Endothelial cell of umbilical vein (primary cell): ENCODE data around the gene CHP1. TPM values are rescaled to one million over a fixed set of nuclear protein-coding genes. Genes with fewer than 3 reads are reported as not detected.

ENCODE experiments used
- BruUV-seq: library from RNA; stranded (reverse); fragments of 400-500 nt; replicated peaks from 2 replicates; lab custom pipeline; 2021; lab: Mats Ljungman, UMichigan
- CTCF ChIA-PET: fragments of 300-600, 350-600 bp; sonication (Branson Sonifier 250); formaldehyde crosslinking; loops from one replicate; lab custom pipeline; 2021; ENCODE audit warnings: antibody characterized with exemption, inconsistent platforms; lab: Charles Lee
- POLR2A ChIA-PET: fragments of 300-600, 350-600 bp; sonication (Branson Sonifier 250); formaldehyde crosslinking; loops from one replicate; lab custom pipeline; 2021; ENCODE audit warnings: antibody characterized with exemption, inconsistent platforms; lab: Charles Lee
- DNase-seq: peaks from one replicate; pipeline ENCODE4 v3.0.0-alpha.2; 2011; ENCODE audit warnings: low read depth, low spot score
- FAIRE-seq: peaks from 2 replicates; lab custom pipeline; 2011; peaks lifted over from hg19 to GRCh38; lab: Jason Lieb, UNC
- H2AFZ ChIP-seq: 2 replicates; pipeline ENCODE4 v1.6.0; 2012; ENCODE audit warnings: low read depth, low read length, control low read depth, inconsistent platforms
- H3K27ac ChIP-seq: 2 replicates; pipeline ENCODE4 v1.5.1; 2011; ENCODE audit warnings: low read depth, mild to moderate bottlenecking, control low read depth, low read length, moderate library complexity; ENCODE audit not compliant: insufficient read depth
- H3K27me3 ChIP-seq, 2 experiments: 2 replicates each; pipeline versions ENCODE4 v1.6.0 to v1.6.1; 2011; ENCODE audit warnings: low read length in 2 of 2, mixed read lengths in 1 of 2; ENCODE audit not compliant: control insufficient read depth in 2 of 2, insufficient read depth in 2 of 2
- H3K36me3 ChIP-seq, 2 experiments: 2 replicates in 1 of 2; 3 replicates in 1 of 2; pipeline ENCODE4 v1.5.1; 2011; ENCODE audit warnings: low read length in 2 of 2, mild to moderate bottlenecking in 1 of 2, moderate library complexity in 1 of 2; ENCODE audit not compliant: control insufficient read depth in 2 of 2, insufficient read depth in 2 of 2; ENCODE audit errors: extremely low read depth in 1 of 2
- H3K4me1 ChIP-seq: 3 replicates; pipeline ENCODE4 v1.5.1; 2011; ENCODE audit warnings: mild to moderate bottlenecking, low read length; ENCODE audit not compliant: control insufficient read depth, insufficient read depth; ENCODE audit errors: extremely low read depth
- H3K4me2 ChIP-seq: 2 replicates; pipeline ENCODE4 v1.6.1; 2011; ENCODE audit warnings: low read length, control low read depth, mixed read lengths; ENCODE audit not compliant: insufficient read depth
- H3K4me3 ChIP-seq, 3 experiments: fragments of 200-600 bp in 1 of 3; sonication (generic), shearing (Covaris generic) in 1 of 3; replicated peaks in 1 of 3; 2 replicates each; pipeline ENCODE4 v1.5.1; 2011 to 2016; ENCODE audit warnings: control low read depth in 3 of 3, low read length in 3 of 3, mild to moderate bottlenecking in 2 of 3, inconsistent platforms in 1 of 3, low read depth in 1 of 3, moderate library complexity in 1 of 3; ENCODE audit not compliant: insufficient read depth in 1 of 3
- H3K79me2 ChIP-seq: 2 replicates; pipeline ENCODE4 v1.6.0; 2012; ENCODE audit warnings: low read length, inconsistent platforms; ENCODE audit not compliant: control insufficient read depth, insufficient read depth
- H3K9ac ChIP-seq: replicated peaks from 2 replicates; pipeline ENCODE3; 2011; ENCODE audit warnings: low read length, control low read depth; ENCODE audit not compliant: insufficient read depth; ENCODE audit errors: extremely low read depth
- H3K9me1 ChIP-seq: replicated peaks from 3 replicates; pipeline ENCODE4 v1.6.0; 2011; ENCODE audit warnings: mild to moderate bottlenecking, low read length; ENCODE audit not compliant: control insufficient read depth, insufficient read depth; ENCODE audit errors: extremely low read depth
- H3K9me3 ChIP-seq: replicated peaks from 2 replicates; pipeline ENCODE4 v1.5.1; 2012; ENCODE audit warnings: low read length, inconsistent platforms; ENCODE audit not compliant: control insufficient read depth, insufficient read depth
- H4K20me1 ChIP-seq: replicated peaks from 2 replicates; pipeline ENCODE3; 2011; ENCODE audit warnings: mild to moderate bottlenecking, low read length; ENCODE audit not compliant: control insufficient read depth, insufficient read depth; ENCODE audit errors: extremely low read depth
- EZH2 ChIP-seq: IDR thresholded peaks from 2 replicates; pipeline ENCODE4 v1.6.1; 2012; ENCODE audit warnings: borderline replicate concordance, low read depth, mild to moderate bottlenecking, moderate library complexity, low read length, inconsistent platforms; ENCODE audit not compliant: severe bottlenecking
- FOS ChIP-seq: IDR thresholded peaks from 2 replicates; pipeline ENCODE4 v1.6.1; 2011; ENCODE audit warnings: mild to moderate bottlenecking, low read length, moderate library complexity, borderline replicate concordance; ENCODE audit not compliant: insufficient read depth
- GATA2 ChIP-seq: IDR thresholded peaks from 2 replicates; pipeline ENCODE4 v1.7.0; 2011; ENCODE audit warnings: low read depth, mild to moderate bottlenecking, moderate library complexity, mixed read lengths, low read length; ENCODE audit not compliant: insufficient read length, insufficient read depth
- JUN ChIP-seq: IDR thresholded peaks from 2 replicates; pipeline ENCODE4 v1.6.1; 2011; ENCODE audit warnings: borderline replicate concordance, low read depth; ENCODE audit not compliant: insufficient read length, insufficient read depth
- MYC ChIP-seq: IDR thresholded peaks from one replicate; pipeline ENCODE4 v1.6.1; 2011; ENCODE audit warnings: mild to moderate bottlenecking, low read depth, low read length
- POLR2A ChIP-seq: IDR thresholded peaks from 2 replicates; pipeline ENCODE4 v1.6.1; 2012; ENCODE audit warnings: low read depth, mild to moderate bottlenecking, control low read depth, low read length
- POLR2AphosphoS5 ChIP-seq: IDR thresholded peaks from 2 replicates; pipeline ENCODE4 v1.6.1; 2012; ENCODE audit warnings: low read depth, mild to moderate bottlenecking, control low read depth, low read length, moderate library complexity; ENCODE audit not compliant: insufficient read depth
- dilution Hi-C: fragments of 300-500 bp; cut with MboI; formaldehyde crosslinking; loops from one replicate; pipeline ENCODE4 v1.15.0; 2019; ENCODE audit warnings: low sequenced_read_pairs; ENCODE audit not compliant: extremely low pct_ligation_motif_present
- intact Hi-C: fragments of 100-400 bp; cut with micrococcal nuclease; formaldehyde crosslinking; loops from one replicate; pipeline ENCODE4 v1.10.0; 2022
- polyA plus RNA-seq, 4 experiments: library from polyadenylated mRNA; depleted of rRNA in 3 of 4; stranded (reverse) in 3 of 4; unstranded in 1 of 4; fragments of >200 nt; gene quantifications; 2 replicates each; pipeline versions ENCODE4 v1.2.1 to v1.2.3, GENCODE V29; 2011 to 2012; ENCODE audit warnings: missing spikeins in 1 of 4
- total RNA-seq: library from RNA; stranded (reverse); gene quantifications from 2 replicates; pipeline ENCODE4 v1.2.3, GENCODE V29; 2021
- TF ChIP-seq, protein P1 (sequence below), 2 donors: IDR thresholded peaks; 1 replicate in 1 of 2; 2 replicates in 1 of 2; pipeline ENCODE4 v1.5.1; 2011; ENCODE audit warnings: low read length in 2 of 2, mild to moderate bottlenecking in 2 of 2, moderate library complexity in 2 of 2, control low read depth in 1 of 2, inconsistent platforms in 1 of 2, low read depth in 1 of 2; ENCODE audit not compliant: insufficient read depth in 1 of 2; ENCODE audit errors: extremely low read depth in 1 of 2
- TF ChIP-seq, protein P2 (sequence below): IDR thresholded peaks from 2 replicates; pipeline ENCODE4 v1.6.1; 2011; ENCODE audit not compliant: insufficient read depth, insufficient read length

The CHP1 gene
- total and polyA plus RNA-seq, 2 donors (not counting 3 experiments of a cell fraction or from before 2014, with no cell fraction given): 49.1 to 96.2 TPM

GRCh38 chr15:41278319-41278718, 47.3 kb downstream of the CHP1 start:
- no peak for FAIRE-seq
- Histone ChIP-seq H3K9me1 (no peaks in the 10 kb centered on the region), H3K9ac (no peak overlapping the region), H3K79me2 (no peaks in the 10 kb centered on the region), H2AFZ (no peak overlapping the region), H3K4me3 (no peak overlapping the region), H3K36me3 (peaks cover 0 to 14% of the 10 kb centered on the region in 2 experiments), H3K4me2 (no peak overlapping the region), H3K4me1 (no peaks in the 10 kb centered on the region), H3K27ac (no peak overlapping the region), H3K27me3 (no peaks in the 10 kb centered on the region), H3K9me3 (no peaks in the 10 kb centered on the region), H4K20me1 (no peaks in the 10 kb centered on the region)
- CTCF ChIA-PET: no interaction called here
- no TSS peak for BruUV-seq
- intact Hi-C loops (no loop called here), dilution Hi-C loops (no loop called here)
- no peak for DNase-seq
- POLR2A ChIA-PET: interaction anchor here (0.7 kb wide), 1 partner anchor 383 kb away, joined by 4 read pairs; no protein-coding TSS in a partner anchor
- TF ChIP-seq JUN: no peak

DNA sequence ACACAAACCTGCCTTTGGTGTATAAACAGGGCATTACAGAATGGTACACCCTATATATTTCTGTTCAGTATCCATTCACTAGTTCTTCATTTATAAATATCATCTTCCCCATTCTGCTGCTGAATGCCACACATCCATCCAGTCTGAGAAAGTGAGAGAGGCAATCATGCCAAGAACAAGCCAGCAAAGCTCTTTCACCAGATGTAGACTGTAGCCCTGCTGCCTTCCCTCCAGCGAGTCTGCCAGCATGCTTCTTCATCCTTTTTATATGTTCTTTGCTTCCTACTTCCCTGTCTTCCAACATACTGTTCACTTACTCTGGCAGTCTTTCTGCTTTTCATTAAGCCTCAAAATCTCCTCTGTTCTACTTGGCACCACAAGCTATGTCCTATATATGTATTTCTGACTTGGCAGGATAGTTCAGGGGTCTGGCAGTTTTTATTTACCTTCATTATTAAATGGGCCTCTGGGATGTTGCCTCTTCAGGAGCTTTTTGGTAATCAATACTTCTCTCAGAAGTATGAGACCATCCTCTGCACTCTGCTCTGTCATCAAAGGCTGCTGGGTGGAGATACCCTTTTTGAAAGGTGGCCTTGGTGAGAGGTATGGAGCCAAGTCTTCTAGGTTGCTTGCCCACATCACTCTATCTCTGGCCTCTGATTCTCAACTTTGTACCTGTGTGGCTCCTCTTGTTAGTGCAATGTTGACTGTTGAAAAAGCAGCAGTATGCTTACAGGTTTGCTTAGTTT, 48.6 kb downstream of the CHP1 start:
- no peak overlapping the region for H3K4me2 ChIP-seq
- DNase-seq (no peak), FAIRE-seq (no peak)
- H3K4me1 ChIP-seq: no peaks in the 10 kb centered on the region
- BruUV-seq: no TSS peak
- no peak overlapping the region for H3K4me3 ChIP-seq
- no peaks in the 10 kb centered on the region for H3K9me3 ChIP-seq
- peaks cover 0 to 11% of the 10 kb centered on the region in 2 experiments for H3K36me3 ChIP-seq
- TF ChIP-seq POLR2AphosphoS5 (no peak), EZH2 (no peak), JUN (no peak), MYC (no peak), POLR2A (no peak), FOS (no peak), GATA2 (no peak)
- TF ChIP-seq, protein P1, sequence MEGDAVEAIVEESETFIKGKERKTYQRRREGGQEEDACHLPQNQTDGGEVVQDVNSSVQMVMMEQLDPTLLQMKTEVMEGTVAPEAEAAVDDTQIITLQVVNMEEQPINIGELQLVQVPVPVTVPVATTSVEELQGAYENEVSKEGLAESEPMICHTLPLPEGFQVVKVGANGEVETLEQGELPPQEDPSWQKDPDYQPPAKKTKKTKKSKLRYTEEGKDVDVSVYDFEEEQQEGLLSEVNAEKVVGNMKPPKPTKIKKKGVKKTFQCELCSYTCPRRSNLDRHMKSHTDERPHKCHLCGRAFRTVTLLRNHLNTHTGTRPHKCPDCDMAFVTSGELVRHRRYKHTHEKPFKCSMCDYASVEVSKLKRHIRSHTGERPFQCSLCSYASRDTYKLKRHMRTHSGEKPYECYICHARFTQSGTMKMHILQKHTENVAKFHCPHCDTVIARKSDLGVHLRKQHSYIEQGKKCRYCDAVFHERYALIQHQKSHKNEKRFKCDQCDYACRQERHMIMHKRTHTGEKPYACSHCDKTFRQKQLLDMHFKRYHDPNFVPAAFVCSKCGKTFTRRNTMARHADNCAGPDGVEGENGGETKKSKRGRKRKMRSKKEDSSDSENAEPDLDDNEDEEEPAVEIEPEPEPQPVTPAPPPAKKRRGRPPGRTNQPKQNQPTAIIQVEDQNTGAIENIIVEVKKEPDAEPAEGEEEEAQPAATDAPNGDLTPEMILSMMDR (IDR thresholded peaks at IDR 0.05; ENCODE audit: extremely low read depth in 1 of 2, insufficient read depth in 1 of 2, low read depth in 1 of 2, low read length in 2 of 2): no peak
- TF ChIP-seq, protein P2, sequence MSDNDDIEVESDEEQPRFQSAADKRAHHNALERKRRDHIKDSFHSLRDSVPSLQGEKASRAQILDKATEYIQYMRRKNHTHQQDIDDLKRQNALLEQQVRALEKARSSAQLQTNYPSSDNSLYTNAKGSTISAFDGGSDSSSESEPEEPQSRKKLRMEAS: no peak
- no peaks in the 10 kb centered on the region for H4K20me1 ChIP-seq
- no peak overlapping the region for H3K9ac ChIP-seq
- no peaks in the 10 kb centered on the region for H3K9me1 ChIP-seq
- ChIA-PET POLR2A (no interaction called here), CTCF (no interaction called here)
- no peaks in the 10 kb centered on the region for H3K27me3 ChIP-seq
- H3K79me2 ChIP-seq: peaks cover 9% of the 10 kb centered on the region
- H2AFZ ChIP-seq: no peak overlapping the region
- intact Hi-C loops: no loop called here
- no peak overlapping the region for H3K27ac ChIP-seq
- dilution Hi-C loops: no loop called here
